SU-DHL-6 (cell line): ENCODE data around the gene PMEPA1.

Experiments used
- EZH2phosphoT487 ChIP-seq: fragments of 200-600 bp; sonication (generic), shearing (Covaris generic); conservative IDR thresholded peaks from 2 replicates; pipeline ENCODE4 v1.6.1; 2018; ENCODE audit warnings: mild to moderate bottlenecking, antibody characterized with exemption, low read length, moderate library complexity, mixed read lengths
- TF ChIP-seq, protein P1 (sequence below): fragments of 200-600 bp; sonication (generic); IDR thresholded peaks from one replicate; pipeline ENCODE4 v1.5.1; 2017; ENCODE audit warnings: antibody characterized with exemption, mild to moderate bottlenecking, low read length, moderate library complexity; ENCODE audit not compliant: insufficient read depth, poor library complexity, severe bottlenecking

GRCh38 chr20:57691699-57692098, 18.1 kb downstream of the PMEPA1 start:
- TF ChIP-seq, protein P1, sequence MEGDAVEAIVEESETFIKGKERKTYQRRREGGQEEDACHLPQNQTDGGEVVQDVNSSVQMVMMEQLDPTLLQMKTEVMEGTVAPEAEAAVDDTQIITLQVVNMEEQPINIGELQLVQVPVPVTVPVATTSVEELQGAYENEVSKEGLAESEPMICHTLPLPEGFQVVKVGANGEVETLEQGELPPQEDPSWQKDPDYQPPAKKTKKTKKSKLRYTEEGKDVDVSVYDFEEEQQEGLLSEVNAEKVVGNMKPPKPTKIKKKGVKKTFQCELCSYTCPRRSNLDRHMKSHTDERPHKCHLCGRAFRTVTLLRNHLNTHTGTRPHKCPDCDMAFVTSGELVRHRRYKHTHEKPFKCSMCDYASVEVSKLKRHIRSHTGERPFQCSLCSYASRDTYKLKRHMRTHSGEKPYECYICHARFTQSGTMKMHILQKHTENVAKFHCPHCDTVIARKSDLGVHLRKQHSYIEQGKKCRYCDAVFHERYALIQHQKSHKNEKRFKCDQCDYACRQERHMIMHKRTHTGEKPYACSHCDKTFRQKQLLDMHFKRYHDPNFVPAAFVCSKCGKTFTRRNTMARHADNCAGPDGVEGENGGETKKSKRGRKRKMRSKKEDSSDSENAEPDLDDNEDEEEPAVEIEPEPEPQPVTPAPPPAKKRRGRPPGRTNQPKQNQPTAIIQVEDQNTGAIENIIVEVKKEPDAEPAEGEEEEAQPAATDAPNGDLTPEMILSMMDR = no peak
- TF ChIP-seq EZH2phosphoT487 = no peak
